GM18517 (cell line): ENCODE measurements around the gene ZNF423.
"Not testable (repeated sequence)": the region's sequence is repeated elsewhere in the genome, so short reads cannot be mapped to it uniquely, and the experiment has no call there.

Experiments
- ATAC-seq: cut with Tn5 transposase; IDR thresholded peaks from one replicate; pipeline ENCODE4 v1.9.1; 2021; ENCODE audit warnings: mild to moderate bottlenecking, moderate library complexity; ENCODE audit not compliant: unreplicated experiment

ZNF423 gene

DNA sequence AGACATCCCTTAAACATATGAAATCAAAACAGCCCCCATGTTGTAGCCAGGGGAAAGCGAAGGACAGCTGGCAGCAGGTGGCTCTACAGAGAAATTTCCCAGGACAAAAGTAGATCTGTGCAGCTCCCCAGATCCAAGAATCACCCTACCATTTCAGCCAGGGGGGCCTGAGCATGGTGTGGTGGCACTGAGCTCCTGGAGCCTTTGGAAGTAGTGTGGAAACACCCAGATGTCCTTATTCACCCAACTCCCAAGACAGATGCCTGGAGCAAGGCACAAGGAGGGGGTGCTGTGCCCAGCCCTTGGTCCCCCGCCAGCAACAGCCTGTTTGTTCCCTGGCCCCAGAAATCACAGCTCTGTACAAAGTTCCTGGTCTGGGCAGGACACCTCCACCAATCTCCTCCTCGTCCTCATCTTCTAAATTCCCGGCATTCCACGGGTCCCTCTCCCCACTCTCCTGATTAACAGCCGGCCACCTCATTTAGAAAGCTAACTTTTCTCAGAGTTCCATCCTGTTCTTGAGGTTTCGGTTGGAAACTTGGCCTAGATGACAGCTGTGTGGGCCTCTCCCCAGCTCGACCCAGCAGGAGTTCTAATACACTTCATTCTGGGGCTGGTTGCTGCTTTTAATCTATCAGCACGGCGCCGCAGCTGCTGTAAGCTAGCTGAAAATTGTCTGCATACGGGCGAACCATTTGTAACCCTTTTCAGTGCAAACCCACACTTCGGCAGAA is 291.2 kb downstream of the ZNF423 start:
- no peak for ATAC-seq

DNA sequence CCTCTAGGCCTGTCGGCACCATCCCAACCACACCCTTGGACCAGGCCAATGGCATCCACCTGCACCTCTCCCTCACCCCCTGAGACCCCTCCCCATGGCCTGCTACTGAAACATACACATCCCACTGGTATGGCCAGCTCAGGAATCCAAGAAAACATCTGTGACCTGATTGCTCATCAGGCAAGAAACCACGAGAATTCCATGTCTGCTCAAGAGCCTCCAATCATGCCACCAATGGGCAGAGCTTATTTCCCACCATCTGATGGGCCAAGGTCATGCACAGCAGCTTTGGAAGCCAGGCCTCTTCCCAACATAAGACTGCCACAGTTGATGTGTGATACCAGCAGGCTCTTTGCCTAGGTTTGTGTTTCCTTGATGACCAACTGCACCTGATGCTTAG is 292.2 kb downstream of the ZNF423 start:
- no peak for ATAC-seq

DNA sequence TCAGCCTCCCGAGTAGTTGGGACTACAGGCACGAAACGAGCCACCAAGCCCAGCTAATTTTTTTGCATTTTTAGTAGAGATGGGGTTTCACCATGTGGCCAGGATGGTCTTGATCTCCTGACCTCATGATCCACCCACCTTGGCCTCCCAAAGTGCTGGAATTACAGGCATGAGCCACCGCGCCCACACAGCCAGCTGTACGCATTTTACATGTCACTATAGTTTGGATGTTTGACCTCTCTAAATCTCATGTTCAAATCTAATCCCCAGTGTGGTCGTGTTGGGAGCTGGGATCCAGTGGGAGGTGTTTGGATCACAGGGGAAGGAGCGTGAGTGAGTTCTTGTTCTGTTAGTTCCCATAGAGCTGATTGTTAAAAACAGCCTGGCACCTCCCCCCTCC is 293.0 kb downstream of the ZNF423 start:
- ATAC-seq = not testable (repeated sequence)

DNA sequence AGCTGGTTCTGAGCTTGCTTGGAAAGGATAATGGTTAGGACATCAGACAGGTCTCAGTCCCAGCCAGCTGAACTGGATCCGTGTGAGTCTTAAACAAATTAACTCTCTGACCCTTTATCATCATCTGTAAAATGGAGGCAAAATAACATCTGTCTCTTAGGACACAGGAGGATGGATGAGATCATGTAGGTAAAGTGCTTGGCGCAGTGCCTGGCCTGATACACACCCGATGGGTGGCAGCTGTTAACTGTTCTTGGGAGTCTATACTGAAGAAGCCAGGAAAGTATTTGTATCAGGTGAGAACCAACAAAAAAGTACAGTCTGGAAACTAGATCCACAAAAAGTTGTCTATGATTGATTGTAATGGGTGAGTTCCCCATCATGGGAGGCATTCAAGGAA is 293.7 kb downstream of the ZNF423 start:
- ATAC-seq = no peak

DNA sequence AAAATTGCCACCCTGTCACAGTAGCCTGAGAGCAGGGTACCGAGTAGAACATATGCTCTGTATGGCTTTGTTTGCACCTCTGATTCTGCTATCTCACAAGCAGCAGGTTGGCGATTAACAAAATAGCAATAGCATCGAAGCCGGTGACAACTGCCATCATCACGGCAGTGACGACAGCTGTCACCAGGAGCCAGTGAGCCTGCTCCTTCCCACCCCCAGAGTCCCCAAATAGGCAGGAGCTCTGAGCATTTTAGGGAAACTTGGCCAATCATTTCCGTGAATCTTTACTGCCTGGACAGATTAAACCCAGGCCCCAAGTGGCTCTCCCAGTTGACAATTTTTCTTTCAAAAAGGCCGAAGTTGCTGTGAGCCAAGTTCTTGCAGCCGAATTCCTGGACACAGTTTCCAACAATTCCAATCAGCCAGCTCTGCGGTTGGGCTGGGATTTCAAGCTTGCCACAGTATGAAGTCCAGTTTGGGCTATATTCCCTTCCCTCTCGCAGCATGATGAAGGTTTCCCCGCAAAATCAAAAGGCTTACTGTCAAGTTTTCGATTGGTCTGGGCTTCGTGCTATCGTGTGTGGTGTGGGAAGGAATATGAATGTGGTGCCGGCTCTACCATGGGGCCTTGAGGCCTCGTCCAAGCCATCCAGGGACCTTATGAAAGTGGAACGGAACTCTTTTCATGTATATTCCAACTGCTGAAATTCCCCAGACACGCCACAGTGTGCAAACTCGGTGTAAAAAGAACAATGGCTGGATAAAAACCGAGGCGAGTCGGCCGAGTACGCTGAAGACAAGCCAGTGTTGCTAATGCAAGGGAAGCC is 295.7 kb downstream of the ZNF423 start:
- ATAC-seq = no peak

DNA sequence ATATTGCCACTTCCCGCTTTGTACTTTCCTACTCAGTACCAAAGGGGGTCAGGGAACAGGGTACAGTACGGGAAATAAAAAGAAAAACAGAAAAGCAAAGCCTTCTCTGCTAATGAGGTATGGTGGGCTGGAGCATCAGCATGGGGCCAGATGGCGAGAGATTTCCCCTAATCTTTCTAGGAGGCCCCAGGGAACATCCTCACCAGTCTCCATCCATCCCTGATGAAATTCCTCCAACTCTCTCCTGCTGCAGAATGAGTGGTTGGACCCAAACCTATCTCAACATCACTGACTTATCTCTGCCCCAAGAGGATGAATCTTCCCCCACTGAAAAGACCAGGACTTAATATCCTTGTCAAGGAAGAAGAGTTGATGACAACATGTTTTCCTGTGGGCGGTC is 296.7 kb downstream of the ZNF423 start:
- no peak for ATAC-seq

DNA sequence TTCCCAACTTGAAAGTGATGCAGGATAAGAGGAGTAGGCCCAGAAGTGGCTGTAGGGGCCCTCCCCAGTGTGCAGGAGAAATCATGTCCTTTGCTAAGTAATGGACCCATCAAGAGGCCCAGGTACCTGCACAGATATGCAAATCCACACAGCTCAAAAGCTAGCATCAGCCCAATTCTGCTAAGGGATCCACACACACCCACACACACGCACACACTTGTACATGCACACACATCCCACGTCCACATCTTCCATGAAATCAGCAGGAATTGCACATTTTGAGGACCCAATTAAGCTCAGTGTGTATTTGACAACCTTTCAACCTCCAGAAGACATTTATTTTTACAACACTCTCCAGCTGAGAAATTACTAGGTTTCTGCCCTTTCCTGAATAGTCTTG is 297.5 kb downstream of the ZNF423 start:
- no peak for ATAC-seq

DNA sequence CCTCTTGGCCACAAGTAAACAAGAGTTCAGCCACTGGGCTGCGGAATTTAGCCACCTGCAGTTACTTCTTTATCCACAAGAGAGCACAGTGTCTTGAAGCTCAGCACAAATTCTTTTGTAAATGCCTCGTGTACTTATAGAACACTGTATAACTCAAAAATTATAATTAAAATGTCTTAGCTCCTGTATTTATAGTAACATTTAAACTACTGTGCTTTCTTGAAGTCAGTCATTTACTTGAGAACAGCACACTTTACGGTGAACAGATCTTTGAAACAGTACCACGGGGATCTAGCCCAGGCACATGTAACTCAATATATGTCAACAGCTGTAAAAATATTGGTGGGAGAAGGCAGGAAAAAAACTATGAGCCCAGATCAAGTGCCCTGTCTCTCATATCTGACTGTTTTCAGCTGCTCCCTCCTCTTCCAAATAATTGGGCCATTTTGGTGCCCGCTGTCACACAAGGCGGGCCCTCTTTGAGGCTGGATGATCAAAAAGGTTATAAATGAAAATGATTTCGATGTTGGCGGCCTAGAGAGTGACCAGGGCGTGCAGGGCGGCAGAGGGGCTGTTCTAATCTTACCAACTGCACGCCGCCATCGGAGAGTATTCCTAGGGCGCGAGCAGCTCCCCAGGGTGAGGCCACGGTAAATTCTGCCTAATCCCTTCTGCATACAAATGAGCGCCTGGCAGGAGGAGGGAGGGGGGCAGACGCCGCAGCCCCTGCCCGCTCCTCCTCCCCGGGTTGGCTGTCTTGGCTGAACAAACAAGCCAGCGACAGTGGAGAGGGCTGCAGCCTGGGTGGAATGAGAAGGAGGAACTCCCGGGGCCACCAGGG is 299.1 kb downstream of the ZNF423 start:
- no peak for ATAC-seq

DNA sequence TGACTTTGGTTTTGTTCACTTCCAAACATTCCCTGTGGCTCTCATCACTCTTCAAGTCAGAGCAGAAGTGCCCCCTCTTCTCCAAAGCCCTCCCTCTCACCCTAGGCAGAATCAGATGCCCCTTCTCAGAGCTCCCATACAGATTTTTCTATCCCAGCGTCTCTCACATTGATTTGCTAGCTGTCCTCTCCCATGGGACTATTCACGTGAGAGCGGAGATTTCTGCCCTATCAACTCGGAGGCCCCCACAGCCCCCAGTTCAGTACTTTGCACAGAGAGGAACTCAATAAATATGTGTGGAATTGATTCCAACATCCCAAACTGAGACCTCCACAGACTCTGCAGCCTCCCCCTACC is 299.7 kb downstream of the ZNF423 start:
- no peak for ATAC-seq

DNA sequence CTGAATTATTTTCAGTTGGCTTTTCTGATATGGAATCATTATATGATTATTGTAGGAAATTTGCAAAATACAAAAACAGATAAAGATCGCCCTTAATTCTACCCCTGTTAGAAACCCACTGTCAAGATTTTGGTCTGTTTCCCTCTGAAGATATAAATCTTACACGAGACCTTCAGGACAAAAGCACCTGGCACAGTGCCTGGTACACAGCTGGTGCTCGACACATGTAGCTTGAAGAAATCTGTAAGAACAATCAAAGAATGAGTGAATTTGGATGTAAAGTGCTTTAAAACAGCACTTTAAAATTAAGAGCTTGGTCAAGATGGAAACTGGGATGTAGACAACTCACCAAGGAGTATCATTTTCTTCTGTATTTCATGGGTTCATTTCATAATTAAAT is 301.2 kb downstream of the ZNF423 start:
- ATAC-seq = no peak

DNA sequence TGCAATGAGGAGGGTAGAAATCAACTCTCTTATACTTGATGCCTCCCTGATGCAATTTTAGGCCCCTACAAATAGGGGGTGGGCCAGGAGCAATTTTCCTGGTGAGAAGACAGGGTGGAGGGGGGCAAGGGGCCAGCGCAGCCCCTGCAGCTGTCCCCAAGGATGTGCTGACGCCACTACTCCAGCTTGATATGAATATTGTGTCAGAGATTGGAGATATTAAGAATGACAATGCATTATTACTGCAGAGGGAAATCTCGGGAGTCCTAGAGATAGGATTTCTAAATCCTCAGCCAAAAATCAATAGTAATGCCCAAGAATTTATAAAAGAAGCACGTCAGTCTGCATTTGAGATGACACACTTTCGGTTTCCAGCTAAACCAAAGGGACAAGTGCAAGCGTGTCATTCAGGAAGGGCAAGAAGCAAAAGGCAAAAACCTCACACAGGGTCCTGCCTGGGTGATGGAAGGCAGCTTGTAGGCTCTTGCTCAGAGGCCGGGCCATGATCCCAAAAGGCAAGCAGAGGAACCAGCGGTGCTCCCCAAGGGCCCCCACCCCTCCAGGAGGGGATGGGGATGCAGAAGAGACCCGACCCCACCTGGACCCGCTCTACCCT is 303.5 kb downstream of the ZNF423 start:
- no peak for ATAC-seq

DNA sequence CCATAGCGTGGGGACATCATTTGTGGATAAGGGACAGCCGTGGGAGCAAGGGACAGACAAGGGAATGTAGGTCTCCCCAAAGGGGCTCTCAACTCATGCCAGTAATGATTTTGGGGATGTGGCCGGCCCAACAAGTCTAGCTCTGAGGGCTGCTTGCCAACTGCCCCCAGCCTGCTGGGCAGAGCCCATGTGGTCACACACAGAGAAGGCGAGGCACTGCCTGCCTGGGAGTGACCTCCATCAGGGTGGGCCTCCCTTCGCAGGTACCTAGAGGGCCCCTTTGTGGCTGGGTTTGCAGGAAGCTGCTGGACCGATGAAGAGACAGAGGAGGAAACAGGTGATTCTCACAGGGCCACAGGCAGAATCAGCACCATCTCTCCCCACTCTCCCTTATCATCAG is 305.2 kb downstream of the ZNF423 start:
- ATAC-seq = no peak

DNA sequence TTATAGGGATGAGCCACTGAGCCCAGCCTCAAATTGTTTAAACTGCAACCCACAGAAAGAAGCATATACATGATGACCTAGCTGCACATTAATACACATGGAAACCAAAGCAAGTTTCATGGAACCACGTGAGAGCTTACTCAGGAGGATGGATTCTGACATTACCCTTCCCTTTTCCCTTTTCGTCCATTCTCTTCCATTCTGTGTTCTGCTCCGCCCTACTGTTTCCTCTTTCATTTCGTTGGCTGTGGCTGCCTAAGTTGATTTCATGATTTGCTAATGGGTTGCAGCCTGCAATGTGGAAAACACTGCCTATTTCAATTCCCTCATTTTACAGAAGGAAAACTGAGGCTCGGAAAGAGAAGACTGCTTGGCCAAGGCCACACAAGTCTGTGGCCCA is 305.8 kb downstream of the ZNF423 start:
- no peak for ATAC-seq

DNA sequence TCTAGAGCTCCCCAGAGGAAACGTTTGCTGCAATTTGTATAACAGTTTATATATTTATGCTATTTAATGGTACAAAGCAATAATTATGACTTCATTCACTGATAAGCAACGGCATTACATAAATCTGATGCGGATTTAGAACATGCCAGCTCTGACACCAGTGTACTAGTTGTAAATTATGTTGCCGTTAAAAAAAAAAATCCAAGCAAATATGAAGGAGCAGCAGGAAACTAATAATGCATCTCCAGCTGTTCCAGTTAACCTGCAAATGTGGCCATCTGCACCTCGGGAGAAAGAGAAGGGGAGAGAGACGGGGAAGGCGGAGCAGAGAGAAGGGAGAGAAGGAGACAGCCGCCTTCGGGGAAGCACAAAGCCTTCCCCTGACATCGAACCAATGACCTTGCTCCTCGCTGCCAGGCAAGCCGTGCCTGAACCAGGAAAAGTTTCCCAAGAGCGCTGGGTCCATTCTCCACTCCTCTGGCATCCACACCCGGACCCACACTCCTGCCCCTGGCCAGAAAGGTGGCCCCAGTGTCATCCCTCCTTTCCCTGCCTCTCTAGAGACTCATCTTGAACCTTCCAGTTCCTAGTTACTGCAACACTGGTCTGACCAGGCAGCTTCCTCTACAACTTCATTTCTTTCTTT is 307.5 kb downstream of the ZNF423 start:
- no peak for ATAC-seq

DNA sequence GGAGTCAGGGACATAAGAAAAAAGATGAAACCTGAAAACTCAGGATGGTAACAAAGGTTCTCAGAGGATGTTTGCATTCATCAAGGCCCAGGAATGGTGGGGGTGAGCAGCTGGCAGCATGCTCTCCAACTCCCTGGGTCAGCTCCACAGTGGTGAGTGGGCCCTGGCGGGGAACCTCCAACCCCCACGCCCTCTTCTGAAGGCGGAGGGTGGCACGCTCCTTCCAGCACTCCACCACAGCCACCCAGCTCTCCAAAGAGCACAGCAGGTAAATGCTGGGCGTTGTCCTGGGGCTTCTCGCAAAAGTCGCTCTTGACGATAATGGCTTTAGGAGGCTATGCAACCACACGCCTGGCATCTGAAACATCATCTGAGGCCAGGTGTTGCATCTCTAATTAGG is 308.5 kb downstream of the ZNF423 start:
- ATAC-seq = no peak

DNA sequence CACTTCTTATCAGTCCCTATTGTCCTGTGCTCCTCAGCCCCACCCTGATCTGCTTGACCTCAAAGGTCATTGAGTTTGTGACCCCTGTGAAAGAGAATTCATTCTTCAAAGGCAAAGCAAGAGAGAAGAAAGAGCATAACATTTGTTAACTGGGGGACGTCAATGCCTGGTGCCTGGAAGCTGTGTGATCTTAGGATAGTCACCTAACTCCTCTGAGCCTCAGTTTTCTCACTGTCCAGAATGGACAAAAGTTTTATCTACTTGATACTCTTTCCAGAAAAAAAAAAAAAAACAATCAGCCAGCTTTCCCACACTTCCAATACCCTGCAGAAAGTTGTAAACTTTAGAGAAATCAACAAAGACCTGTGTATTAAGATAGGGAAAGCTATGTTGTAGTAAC is 309.2 kb downstream of the ZNF423 start:
- no peak for ATAC-seq

DNA sequence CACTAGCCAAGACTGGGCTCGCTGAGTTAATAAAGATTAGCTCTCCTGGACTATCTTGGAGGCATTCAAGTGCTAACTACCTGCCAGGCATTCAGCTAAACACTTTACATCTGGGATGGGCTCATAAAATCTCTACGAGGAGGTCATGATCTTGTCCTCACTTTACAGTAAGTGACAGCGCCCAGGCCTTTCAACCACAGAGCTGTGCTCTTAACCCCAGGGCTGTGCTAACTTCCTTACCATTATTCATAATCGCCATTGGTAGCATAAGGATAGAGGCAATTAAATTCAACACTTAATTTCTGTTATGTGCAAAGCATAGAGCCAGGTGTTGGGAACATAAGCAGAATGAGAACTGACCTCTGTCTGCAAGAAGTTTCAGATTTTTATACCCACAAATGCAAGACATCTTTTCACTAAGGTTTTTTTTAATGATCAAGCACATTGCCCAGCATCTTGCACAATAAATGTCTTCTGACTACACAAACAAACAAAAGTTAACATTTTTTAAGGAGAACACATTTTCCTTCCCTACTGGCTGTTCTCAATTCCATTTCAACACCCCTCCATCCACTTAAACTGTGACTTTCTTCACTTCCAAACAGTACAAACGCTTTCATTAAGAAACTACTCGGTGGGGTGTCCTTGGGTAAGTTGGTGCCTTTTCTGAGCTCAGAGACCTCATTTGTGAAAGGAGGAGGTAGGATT is 310.0 kb downstream of the ZNF423 start:
- ATAC-seq = no peak

DNA sequence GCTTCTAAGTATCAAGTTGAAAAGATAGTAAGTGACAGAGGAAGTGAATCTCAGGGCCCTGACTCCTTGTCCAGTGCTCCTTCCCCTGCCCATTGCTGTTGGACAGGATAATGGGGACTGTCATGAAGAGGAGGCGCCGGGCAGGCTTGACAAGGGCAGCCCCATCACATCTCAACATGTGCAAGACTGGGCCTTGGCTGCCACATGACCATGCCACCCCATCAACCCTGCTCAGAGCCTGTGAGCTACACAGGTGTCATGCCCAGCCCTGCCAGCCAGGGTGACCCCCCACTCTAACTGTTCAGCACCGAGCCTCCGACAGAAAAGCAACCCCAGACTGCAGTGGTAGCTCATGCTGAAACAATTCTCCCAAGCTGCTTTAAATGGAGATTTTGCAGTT is 310.7 kb downstream of the ZNF423 start:
- ATAC-seq = no peak

DNA sequence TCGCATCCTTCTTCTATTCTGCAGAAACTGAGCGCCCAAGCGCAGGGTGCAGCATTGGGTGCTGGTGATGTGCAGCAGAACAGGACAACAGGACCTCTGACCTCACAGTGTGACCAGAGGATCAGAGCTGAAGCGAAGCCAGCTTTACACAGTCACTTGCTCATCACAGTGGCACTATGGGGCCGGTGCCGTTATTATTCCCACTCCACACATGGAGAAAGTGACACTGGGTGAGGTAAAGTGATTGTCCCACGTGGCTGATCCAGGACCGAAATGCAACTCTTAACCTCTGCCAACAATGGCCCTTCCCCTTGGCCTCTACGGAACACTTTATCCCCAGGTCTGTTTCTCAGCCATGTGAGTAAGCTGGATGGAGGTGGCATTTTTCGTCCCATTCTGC is 311.1 kb downstream of the ZNF423 start:
- no peak for ATAC-seq

DNA sequence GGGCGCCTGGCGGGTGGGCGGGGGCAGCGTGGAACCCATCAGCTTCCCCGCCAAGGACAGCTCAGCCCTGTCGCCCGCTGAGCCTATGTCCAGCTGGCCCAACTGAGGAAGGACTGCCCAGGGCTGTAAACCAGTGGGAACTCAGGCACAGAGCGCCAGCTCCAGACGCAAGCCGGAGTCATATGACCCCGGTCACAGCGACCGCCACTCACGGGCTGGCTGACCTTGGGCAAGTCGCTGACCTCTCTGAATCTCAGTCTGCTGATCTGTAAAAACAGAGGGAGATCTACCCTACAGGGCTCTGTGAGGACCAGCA is 312.3 kb downstream of the ZNF423 start:
- no peak for ATAC-seq
